IMR-90 (cell line): Measurements from ENCODE around the gene DNAI2. TPM values are rescaled to one million over a fixed set of nuclear protein-coding genes. Genes with fewer than 3 reads are reported as not detected.

Experiments
- ATAC-seq: fragments of 200-7000 bp; cut with Tn5 transposase; 2 replicates; pipeline ENCODE4 v1.9.1; 2020; ENCODE audit warnings: low read depth, mild to moderate bottlenecking, moderate library complexity
- BruUV-seq: library from RNA; stranded (reverse); fragments of 400-500 nt; replicated peaks from 2 replicates; lab custom pipeline; 2021; lab: Mats Ljungman, UMichigan
- CTCF ChIA-PET: fragments of 300-600 bp; formaldehyde crosslinking; extraction: SDS; loops from one replicate; lab custom pipeline; 2021; ENCODE audit warnings: antibody characterized with exemption; lab: Yijun Ruan, JAX
- POLR2A ChIA-PET: fragments of 300-600 bp; sonication (Branson Sonifier 250); formaldehyde crosslinking; loops from one replicate; lab custom pipeline; 2022; ENCODE audit warnings: antibody characterized with exemption; ENCODE audit not compliant: unreplicated experiment; lab: Charles Lee
- DNase-seq: peaks from one replicate; pipeline ENCODE4 v3.0.0; 2013
- H2AFZ ChIP-seq: replicated peaks from 2 replicates; pipeline ENCODE3; 2013; ENCODE audit warnings: low read length, mild to moderate bottlenecking; ENCODE audit not compliant: poor library complexity
- H2AK5ac ChIP-seq: 2 replicates; pipeline ENCODE4 v1.6.1; 2013; ENCODE audit warnings: low read depth, low read length, inconsistent platforms
- H2AK9ac ChIP-seq: replicated peaks from 2 replicates; pipeline ENCODE3; 2013; ENCODE audit warnings: mild to moderate bottlenecking, low read depth, low read length, moderate library complexity; ENCODE audit not compliant: poor library complexity
- H2BK120ac ChIP-seq: 2 replicates; pipeline ENCODE4 v1.6.1; 2013; ENCODE audit warnings: low read depth, low read length, inconsistent platforms
- H2BK15ac ChIP-seq: 3 replicates; pipeline ENCODE4 v1.6.1; 2013; ENCODE audit warnings: low read depth, low read length, inconsistent platforms
- H2BK20ac ChIP-seq: 2 replicates; pipeline ENCODE4 v1.6.1; 2013; ENCODE audit warnings: low read depth, mild to moderate bottlenecking, inconsistent platforms, low read length, moderate library complexity
- H2BK5ac ChIP-seq: 2 replicates; pipeline ENCODE4 v1.6.1; 2013; ENCODE audit warnings: mild to moderate bottlenecking, low read depth, low read length, inconsistent platforms; ENCODE audit not compliant: poor library complexity, severe bottlenecking
- H3K14ac ChIP-seq: replicated peaks from 2 replicates; pipeline ENCODE4 v1.6.1; 2013; ENCODE audit warnings: low read depth, low read length, inconsistent platforms
- H3K18ac ChIP-seq: 2 replicates; pipeline ENCODE4 v1.6.1; 2013; ENCODE audit warnings: low read depth, low read length, control low read depth
- H3K23ac ChIP-seq: 2 replicates; pipeline ENCODE4 v1.6.1; 2013; ENCODE audit warnings: low read depth, low read length, inconsistent platforms
- H3K27ac ChIP-seq: 2 replicates; pipeline ENCODE4 v1.5.1; 2013; ENCODE audit warnings: mild to moderate bottlenecking, control low read depth, low read length; ENCODE audit not compliant: insufficient read depth
- H3K27me3 ChIP-seq: 2 replicates; pipeline ENCODE4 v1.6.1; 2013; ENCODE audit warnings: low read length; ENCODE audit not compliant: control insufficient read depth, insufficient read depth
- H3K36me3 ChIP-seq: 2 replicates; pipeline ENCODE4 v1.6.1; 2013; ENCODE audit warnings: low read length, mixed read lengths; ENCODE audit not compliant: control insufficient read depth, insufficient read depth
- H3K4ac ChIP-seq: 2 replicates; pipeline ENCODE4 v1.6.1; 2013; ENCODE audit warnings: low read depth, low read length, inconsistent platforms
- H3K4me1 ChIP-seq: 2 replicates; pipeline ENCODE4 v1.6.1; 2013; ENCODE audit warnings: low read length, mixed read lengths; ENCODE audit not compliant: control insufficient read depth, insufficient read depth
- H3K4me2 ChIP-seq: 2 replicates; pipeline ENCODE4 v1.6.1; 2013; ENCODE audit warnings: low read depth, mild to moderate bottlenecking, control low read depth, low read length, moderate library complexity
- H3K4me3 ChIP-seq: 2 replicates; pipeline ENCODE4 v1.5.1; 2013; ENCODE audit warnings: low read depth, mild to moderate bottlenecking, control low read depth, low read length, moderate library complexity; ENCODE audit not compliant: insufficient read depth
- H3K56ac ChIP-seq: 2 replicates; pipeline ENCODE4 v1.6.1; 2013; ENCODE audit warnings: low read length, inconsistent platforms; ENCODE audit not compliant: insufficient read depth; ENCODE audit errors: extremely low read depth
- H3K79me1 ChIP-seq, 2 experiments: 2 replicates each; pipeline ENCODE4 v1.6.1; 2013; ENCODE audit warnings: low read length in 2 of 2, inconsistent platforms in 1 of 2, low read depth in 1 of 2
- H3K9ac ChIP-seq: 2 replicates; pipeline ENCODE4 v1.6.1; 2013; ENCODE audit warnings: low read depth, low read length, control low read depth
- H3K9me1 ChIP-seq: 2 replicates; pipeline ENCODE4 v1.6.1; 2013; ENCODE audit warnings: low read length, inconsistent platforms; ENCODE audit not compliant: insufficient read depth
- H3K9me3 ChIP-seq: 2 replicates; pipeline ENCODE4 v1.6.1; 2013; ENCODE audit warnings: low read length; ENCODE audit not compliant: control insufficient read depth, insufficient read depth
- H4K20me1 ChIP-seq: 2 replicates; pipeline ENCODE4 v1.6.1; 2013; ENCODE audit warnings: low read length, inconsistent platforms; ENCODE audit not compliant: insufficient read depth
- H4K5ac ChIP-seq: 2 replicates; pipeline ENCODE4 v1.6.1; 2013; ENCODE audit warnings: mild to moderate bottlenecking, low read depth, low read length, control low read depth
- H4K8ac ChIP-seq, 2 experiments: 2 replicates each; pipeline ENCODE4 v1.6.1; 2013; ENCODE audit warnings: low read depth in 2 of 2, low read length in 2 of 2, control low read depth in 1 of 2, inconsistent platforms in 1 of 2
- H4K91ac ChIP-seq: 2 replicates; pipeline ENCODE4 v1.6.1; 2013; ENCODE audit warnings: low read depth, low read length, inconsistent platforms; ENCODE audit not compliant: insufficient read depth
- CHD1 ChIP-seq: IDR thresholded peaks from 2 replicates; pipeline ENCODE4 v1.6.1; 2012; ENCODE audit warnings: low read depth, low read length, improper control_type of control experiment
- FOS ChIP-seq: fragments of 150-350 bp; IDR thresholded peaks from 2 replicates; pipeline ENCODE4 v1.6.1; 2016; ENCODE audit warnings: low read depth, low read length
- MAZ ChIP-seq: IDR thresholded peaks from 2 replicates; pipeline ENCODE4 v1.6.1; 2012; ENCODE audit warnings: low read depth, mild to moderate bottlenecking, low read length, improper control_type of control experiment, moderate library complexity, borderline replicate concordance
- RAD21 ChIP-seq: IDR thresholded peaks from 2 replicates; pipeline ENCODE4 v1.6.1; 2012; ENCODE audit warnings: low read length, improper control_type of control experiment
- RFX5 ChIP-seq: IDR thresholded peaks from 2 replicates; pipeline ENCODE4 v1.8.0; 2012; ENCODE audit warnings: low read depth, mild to moderate bottlenecking, low read length, moderate library complexity
- SMC3 ChIP-seq: fragments of 150-350 bp; IDR thresholded peaks from 2 replicates; pipeline ENCODE4 v1.6.1; 2016; ENCODE audit warnings: low read depth, mild to moderate bottlenecking, antibody characterized with exemption, low read length, moderate library complexity
- WGBS, 2 experiments: methylation state at CpG; one replicate each; pipeline versions ENCODE4 v1.1.5 to v1.1.7; 2013; ENCODE audit warnings: missing lambda C conversion rate in 2 of 2; ENCODE audit not compliant: insufficient read length in 1 of 2; ENCODE audit errors: extremely low coverage in 2 of 2; 5-methylcytosine and 5-hydroxymethylcytosine counted together
- dilution Hi-C: fragments of 300-500 bp; cut with HindIII; formaldehyde crosslinking; loops from one replicate; pipeline ENCODE4 v1.14.3; 2018; ENCODE audit warnings: low sequenced_read_pairs; ENCODE audit not compliant: unreplicated experiment
- in situ Hi-C: fragments of 300-500 bp; cut with MboI; formaldehyde crosslinking; loops from 3 replicates; pipeline ENCODE4 v1.14.3; 2019; ENCODE audit warnings: low sequenced_read_pairs, inconsistent platforms, mixed read lengths
- intact Hi-C: fragments of 100-400 bp; cut with micrococcal nuclease; formaldehyde crosslinking; loops from 2 replicates; pipeline ENCODE4 v1.10.0; 2022
- polyA plus RNA-seq, 3 experiments: library from polyadenylated mRNA; depleted of rRNA; stranded (reverse); fragments of >200 nt; gene quantifications; 2 replicates each; pipeline ENCODE4 v1.2.3, GENCODE V29; 2012; ENCODE audit warnings: low replicate concordance in 1 of 3
- total RNA-seq: library from RNA; depleted of rRNA; stranded (reverse); fragments of >200 nt; gene quantifications from 2 replicates; pipeline ENCODE4 v1.2.3, GENCODE V29; 2012
- TF ChIP-seq, protein P1 (sequence below): fragments of 150-350 bp; IDR thresholded peaks from 2 replicates; pipeline ENCODE4 v1.6.1; 2016; ENCODE audit warnings: low read depth, mild to moderate bottlenecking, low read length, moderate library complexity, borderline replicate concordance

The DNAI2 gene
- total and polyA plus RNA-seq, 2 of the 4 experiments (the other 2 are of a cell fraction), result not detected

DNA sequence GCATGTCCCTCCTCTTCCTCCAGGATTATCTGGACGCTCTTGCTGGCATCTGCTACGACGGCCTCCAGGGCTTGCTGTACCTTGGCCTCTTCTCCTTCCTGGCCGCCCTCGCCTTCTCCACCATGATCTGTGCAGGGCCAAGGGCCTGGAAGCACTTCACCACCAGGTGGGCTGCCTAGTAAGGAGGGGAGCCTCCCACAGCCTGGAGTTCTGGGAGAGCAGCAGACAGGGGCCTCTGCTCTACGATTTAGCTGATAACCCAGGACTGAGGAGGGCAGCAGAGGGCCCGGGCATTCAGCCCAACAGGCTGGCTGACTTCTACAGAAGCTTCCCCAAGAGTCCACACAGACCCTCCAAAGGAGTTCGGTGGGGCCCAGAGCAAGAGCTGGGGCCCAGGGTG is 21.8 kb upstream of the DNAI2 start:
- Histone ChIP-seq H4K8ac (no peak overlapping the region), H3K4me3 (no peak overlapping the region), H2AK5ac (no peak overlapping the region), H2BK20ac (no peak overlapping the region), H3K4ac (no peak overlapping the region), H3K23ac (no peak overlapping the region), H3K27me3 (no peaks in the 10 kb centered on the region), H3K18ac (no peak overlapping the region), H3K56ac (no peak overlapping the region), H4K91ac (no peak overlapping the region), H2BK5ac (no peak overlapping the region), H3K9me3 (no peaks in the 10 kb centered on the region), H3K4me2 (no peak overlapping the region), H3K4me1 (no peaks in the 10 kb centered on the region), H3K79me1 (no peaks in the 10 kb centered on the region), H4K20me1 (no peaks in the 10 kb centered on the region), H2BK120ac (no peak overlapping the region), H2AFZ (no peak overlapping the region), H3K27ac (no peak overlapping the region), H4K5ac (no peak overlapping the region), H3K36me3 (no peaks in the 10 kb centered on the region), H2AK9ac (no peak overlapping the region), H3K9ac (no peak overlapping the region), H3K14ac (no peak overlapping the region), H2BK15ac (no peak overlapping the region), H3K9me1 (no peaks in the 10 kb centered on the region)
- ChIA-PET POLR2A (no interaction called here), CTCF (no interaction called here)
- DNase-seq, result no peak
- no peak for ATAC-seq
- TF ChIP-seq RFX5, result no peak
- TF ChIP-seq CHD1, result no peak
- no peak for TF ChIP-seq SMC3
- TF ChIP-seq, protein P1, sequence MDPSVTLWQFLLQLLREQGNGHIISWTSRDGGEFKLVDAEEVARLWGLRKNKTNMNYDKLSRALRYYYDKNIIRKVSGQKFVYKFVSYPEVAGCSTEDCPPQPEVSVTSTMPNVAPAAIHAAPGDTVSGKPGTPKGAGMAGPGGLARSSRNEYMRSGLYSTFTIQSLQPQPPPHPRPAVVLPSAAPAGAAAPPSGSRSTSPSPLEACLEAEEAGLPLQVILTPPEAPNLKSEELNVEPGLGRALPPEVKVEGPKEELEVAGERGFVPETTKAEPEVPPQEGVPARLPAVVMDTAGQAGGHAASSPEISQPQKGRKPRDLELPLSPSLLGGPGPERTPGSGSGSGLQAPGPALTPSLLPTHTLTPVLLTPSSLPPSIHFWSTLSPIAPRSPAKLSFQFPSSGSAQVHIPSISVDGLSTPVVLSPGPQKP, result no peak
- TF ChIP-seq MAZ, result no peak
- no peak for TF ChIP-seq FOS
- TF ChIP-seq RAD21, result no peak
- dilution Hi-C loops, result no loop called here
- no TSS peak for BruUV-seq
- in situ Hi-C loops, result no loop called here
- intact Hi-C loops, result no loop called here
- no CpG with 5 or more reads among the region's 8 CpGs for WGBS, 2 experiments
